Measurements from ENCODE around the gene ARPC3.
"Not testable (repeated sequence)": the region's sequence is repeated elsewhere in the genome, so short reads cannot be mapped to it uniquely, and the experiment has no call there.

DNA sequence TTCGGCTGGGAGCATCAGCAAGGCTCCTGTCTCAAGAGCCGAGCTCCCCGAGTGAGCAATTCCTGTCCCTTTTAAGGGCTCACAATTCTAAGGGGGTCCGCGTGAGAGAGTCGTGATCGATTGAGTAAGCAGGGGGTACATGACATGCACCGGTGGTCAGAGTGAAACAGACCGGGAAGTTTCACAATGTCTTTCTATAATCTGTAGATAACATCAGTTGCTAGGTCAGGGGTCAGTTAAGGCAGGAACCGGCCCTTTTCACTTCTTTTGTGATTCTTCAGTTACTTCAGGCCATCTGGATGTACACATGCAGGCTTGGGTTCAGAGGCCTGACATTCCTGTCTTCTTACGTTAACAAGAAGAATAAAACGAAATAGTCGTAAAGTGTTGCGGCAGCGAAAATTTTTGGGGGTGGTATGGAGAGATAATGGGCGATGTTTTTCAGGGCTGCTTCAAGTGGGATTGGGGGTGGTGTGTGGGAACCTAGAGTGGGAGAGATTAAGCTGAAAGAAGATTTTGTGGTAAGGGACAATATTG lies 44.9 kb downstream of the ARPC3 start:
- TF ChIP-seq, protein P1, sequence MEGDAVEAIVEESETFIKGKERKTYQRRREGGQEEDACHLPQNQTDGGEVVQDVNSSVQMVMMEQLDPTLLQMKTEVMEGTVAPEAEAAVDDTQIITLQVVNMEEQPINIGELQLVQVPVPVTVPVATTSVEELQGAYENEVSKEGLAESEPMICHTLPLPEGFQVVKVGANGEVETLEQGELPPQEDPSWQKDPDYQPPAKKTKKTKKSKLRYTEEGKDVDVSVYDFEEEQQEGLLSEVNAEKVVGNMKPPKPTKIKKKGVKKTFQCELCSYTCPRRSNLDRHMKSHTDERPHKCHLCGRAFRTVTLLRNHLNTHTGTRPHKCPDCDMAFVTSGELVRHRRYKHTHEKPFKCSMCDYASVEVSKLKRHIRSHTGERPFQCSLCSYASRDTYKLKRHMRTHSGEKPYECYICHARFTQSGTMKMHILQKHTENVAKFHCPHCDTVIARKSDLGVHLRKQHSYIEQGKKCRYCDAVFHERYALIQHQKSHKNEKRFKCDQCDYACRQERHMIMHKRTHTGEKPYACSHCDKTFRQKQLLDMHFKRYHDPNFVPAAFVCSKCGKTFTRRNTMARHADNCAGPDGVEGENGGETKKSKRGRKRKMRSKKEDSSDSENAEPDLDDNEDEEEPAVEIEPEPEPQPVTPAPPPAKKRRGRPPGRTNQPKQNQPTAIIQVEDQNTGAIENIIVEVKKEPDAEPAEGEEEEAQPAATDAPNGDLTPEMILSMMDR (IDR thresholded peaks at IDR 0.05) = not testable (repeated sequence)
- not testable (repeated sequence) for TF ChIP-seq EP300 (IDR thresholded peaks at IDR 0.05)
